ENCODE measurements around the gene WDR45B. TPM values are rescaled to one million over a fixed set of nuclear protein-coding genes. Genes with fewer than 3 reads are reported as not detected.

WDR45B gene
- total and polyA plus RNA-seq, 2 experiments from 2014 or later: 87.3 to 87.8 TPM

DNA sequence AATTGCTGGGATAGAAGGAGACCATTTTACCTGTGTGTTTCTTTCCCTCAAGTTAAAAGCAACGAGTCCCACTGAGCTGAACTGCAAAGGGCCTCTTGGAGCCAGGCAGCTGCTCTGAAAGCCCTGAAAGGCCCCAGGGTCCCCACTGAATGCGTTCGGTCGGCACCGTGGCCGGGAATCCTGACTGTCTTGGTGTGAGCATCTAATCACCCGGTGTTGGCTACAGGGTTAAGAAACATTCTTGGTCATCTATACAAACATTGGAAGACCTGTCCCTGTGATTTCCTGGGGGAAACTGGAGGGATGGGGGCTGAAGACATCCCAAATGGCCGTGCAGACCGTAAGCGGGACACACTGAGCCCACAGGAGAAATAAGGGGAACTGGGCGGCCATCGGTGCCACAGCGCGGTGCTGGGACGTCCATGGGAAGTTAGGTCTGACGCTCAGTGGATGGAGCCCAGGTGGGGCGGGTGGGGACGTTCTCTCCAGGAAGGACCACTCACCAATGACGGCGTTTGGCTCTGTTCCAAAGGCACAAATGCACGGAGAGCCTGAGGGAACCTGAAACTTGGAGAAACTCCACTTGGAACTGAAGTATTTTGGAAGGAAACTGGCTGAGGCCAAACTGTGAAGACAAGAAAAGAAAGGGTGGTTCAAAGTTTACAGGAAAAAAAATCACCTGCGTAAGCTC, 32.1 kb downstream of the WDR45B start:
- Histone ChIP-seq H3K9me2 (ENCODE audit: insufficient read depth) (no peaks in the 10 kb centered on the region), H4K20me1 (ENCODE audit: insufficient read depth) (no peaks in the 10 kb centered on the region), H3K27me3 (replicated peaks; ENCODE audit: insufficient read depth) (no peaks in the 10 kb centered on the region), H3K4me2 (ENCODE audit: unreplicated experiment) (no peak overlapping the region), H3K79me2 (ENCODE audit: insufficient read depth) (no peaks in the 10 kb centered on the region), H3K4me1 (ENCODE audit: insufficient read depth) (0 out of 2 replicates have a peak, but pooled peaks cover 4% of the 10 kb centered on the region), H3K36me3 (ENCODE audit: low read depth) (peaks cover 38% of the 10 kb centered on the region), H3K9ac (no peak overlapping the region), H3K9me3 (ENCODE audit: low read depth) (no peaks in the 10 kb centered on the region), H3F3A (ENCODE audit: insufficient read depth) (peaks cover 8% of the 10 kb centered on the region; the same call in 1 of the 2 replicates), H3K27ac (no peak overlapping the region), H2AFZ (no peak overlapping the region), H3K4me3 (no peak overlapping the region)
- TF ChIP-seq EZH2phosphoT487 (IDR thresholded peaks at IDR 0.05; ENCODE audit: insufficient read depth, low read depth) (no peak), EZH2 (IDR thresholded peaks at IDR 0.05; ENCODE audit: insufficient read depth, poor library complexity, severe bottlenecking) (no peak)
- DNase-seq: no peak
- WGBS, 2 experiments (ENCODE audit: low coverage in 1 of 2, low lambda C conversion rate in 2 of 2, missing lambda C conversion rate in 2 of 2): 84 to 86% methylated on average over 22 of the region's 22 CpGs
- in situ Hi-C loops (cut with MboI): no loop called here

DNA sequence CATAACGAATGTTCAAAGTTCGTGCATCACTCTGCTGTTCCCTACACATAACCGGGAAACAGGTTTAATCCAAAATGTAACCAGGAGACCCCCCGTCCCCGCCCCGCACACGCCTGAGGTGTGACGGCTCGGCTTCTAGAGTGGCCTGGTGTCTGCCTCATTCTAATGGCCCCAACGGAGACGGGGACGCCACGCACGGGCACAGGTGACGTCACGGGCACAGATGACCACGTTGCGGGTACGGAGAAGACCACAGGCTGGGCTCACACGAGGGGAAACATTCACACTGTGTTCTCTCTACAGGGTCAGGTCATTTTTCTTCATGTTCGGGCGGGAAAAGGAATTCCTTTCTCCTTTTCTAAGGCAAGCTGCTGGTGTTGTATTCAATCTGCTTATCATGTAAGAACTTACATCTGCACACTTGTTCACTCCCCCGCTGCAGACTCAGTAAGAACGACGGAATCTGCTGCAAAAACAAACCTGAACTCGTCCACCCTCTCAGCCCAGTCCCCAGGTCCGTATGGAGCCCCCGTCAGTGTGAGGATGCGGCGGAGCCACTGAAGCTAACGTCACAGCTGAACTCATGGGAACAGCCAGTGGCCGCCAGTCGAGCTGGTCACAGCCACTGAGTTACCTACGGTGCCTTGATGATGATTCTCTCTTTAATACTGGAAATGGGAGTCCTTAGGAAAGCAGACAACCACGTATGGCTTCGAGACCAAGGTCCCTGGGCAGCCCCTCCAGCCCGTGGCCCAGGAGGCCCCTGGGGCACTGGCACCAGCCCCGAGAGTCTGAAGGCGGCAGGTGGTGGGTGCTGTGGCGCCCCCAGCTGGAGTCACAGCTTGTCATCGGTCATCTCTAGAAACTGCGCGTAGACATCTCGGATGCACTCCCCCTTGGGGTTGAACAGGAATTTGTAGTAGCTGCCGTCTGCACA, 32.9 kb downstream of the WDR45B start:
- H3K79me2 ChIP-seq (ENCODE audit: insufficient read depth): no peaks in the 10 kb centered on the region
- TF ChIP-seq EZH2phosphoT487 (IDR thresholded peaks at IDR 0.05; ENCODE audit: insufficient read depth, low read depth) (no peak), EZH2 (IDR thresholded peaks at IDR 0.05; ENCODE audit: insufficient read depth, poor library complexity, severe bottlenecking) (no peak)
- H3K4me1 ChIP-seq (ENCODE audit: insufficient read depth): 0 out of 2 replicates have a peak, but pooled peaks cover 4% of the 10 kb centered on the region
- H3K4me2 ChIP-seq (ENCODE audit: unreplicated experiment): no peak overlapping the region
- H3K9me2 ChIP-seq (ENCODE audit: insufficient read depth): no peaks in the 10 kb centered on the region
- no peaks in the 10 kb centered on the region for H4K20me1 ChIP-seq (ENCODE audit: insufficient read depth)
- no peak overlapping the region for H2AFZ ChIP-seq
- H3K4me3 ChIP-seq: no peak overlapping the region
- H3K27me3 ChIP-seq (replicated peaks; ENCODE audit: insufficient read depth): no peaks in the 10 kb centered on the region
- no peaks in the 10 kb centered on the region for H3K9me3 ChIP-seq (ENCODE audit: low read depth)
- peaks cover 8% of the 10 kb centered on the region; the same call in 1 of the 2 replicates for H3F3A ChIP-seq (ENCODE audit: insufficient read depth)
- no peak overlapping the region for H3K27ac ChIP-seq
- in situ Hi-C loops (cut with MboI): no loop called here
- no peak for DNase-seq
- WGBS, 2 experiments (ENCODE audit: low coverage in 1 of 2, low lambda C conversion rate in 2 of 2, missing lambda C conversion rate in 2 of 2): 92 to 95% methylated on average over 45 of the region's 45 CpGs
- no peak overlapping the region for H3K9ac ChIP-seq
- H3K36me3 ChIP-seq (ENCODE audit: low read depth): peaks cover 31% of the 10 kb centered on the region; the same call in 1 of the 2 replicates

DNA sequence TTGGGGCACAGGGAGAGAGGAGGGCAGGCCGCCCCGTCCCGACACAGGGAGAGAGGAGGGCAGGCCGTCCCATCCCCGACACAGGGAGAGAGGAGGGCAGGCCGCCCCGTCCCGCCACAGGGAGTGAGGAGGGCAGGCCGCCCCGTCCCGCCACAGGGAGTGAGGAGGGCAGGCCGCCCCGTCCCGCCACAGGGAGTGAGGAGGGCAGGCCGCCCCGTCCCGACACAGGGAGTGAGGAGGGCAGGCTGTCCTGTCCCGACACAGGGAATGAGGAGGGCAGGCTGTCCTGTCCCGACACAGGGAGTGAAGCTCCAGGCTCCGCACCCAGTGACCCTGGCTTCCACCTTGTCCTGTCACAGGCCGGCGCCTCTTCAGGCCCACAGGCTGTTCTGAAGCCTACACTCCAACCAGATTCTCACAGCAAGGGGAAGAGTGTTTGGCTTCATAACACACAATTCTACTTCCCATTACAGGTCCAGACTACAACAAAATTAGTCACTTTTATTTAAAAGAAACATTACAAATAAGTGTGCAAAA, 34.1 kb downstream of the WDR45B start:
- no peak overlapping the region for H3K4me2 ChIP-seq (ENCODE audit: unreplicated experiment)
- peaks cover 17% of the 10 kb centered on the region for H3F3A ChIP-seq (ENCODE audit: insufficient read depth)
- no peak for DNase-seq
- no peak overlapping the region for H3K9ac ChIP-seq
- peaks cover 23% of the 10 kb centered on the region; the same call in 1 of the 2 replicates for H3K36me3 ChIP-seq (ENCODE audit: low read depth)
- no peaks in the 10 kb centered on the region for H3K9me3 ChIP-seq (ENCODE audit: low read depth)
- H3K4me1 ChIP-seq (ENCODE audit: insufficient read depth): 0 out of 2 replicates have a peak, but pooled peaks cover 4% of the 10 kb centered on the region
- in situ Hi-C loops (cut with MboI): no loop called here
- H3K9me2 ChIP-seq (ENCODE audit: insufficient read depth): no peaks in the 10 kb centered on the region
- no peaks in the 10 kb centered on the region for H3K27me3 ChIP-seq (replicated peaks; ENCODE audit: insufficient read depth)
- WGBS, 2 experiments (ENCODE audit: low coverage in 1 of 2, low lambda C conversion rate in 2 of 2, missing lambda C conversion rate in 2 of 2): 82 to 89% methylated on average over 5 to 16 of the region's 22 CpGs
- no peaks in the 10 kb centered on the region for H4K20me1 ChIP-seq (ENCODE audit: insufficient read depth)
- no peak overlapping the region for H2AFZ ChIP-seq
- H3K79me2 ChIP-seq (ENCODE audit: insufficient read depth): no peaks in the 10 kb centered on the region
- no peak for TF ChIP-seq EZH2 (IDR thresholded peaks at IDR 0.05; ENCODE audit: insufficient read depth, poor library complexity, severe bottlenecking)
- no peak for TF ChIP-seq EZH2phosphoT487 (IDR thresholded peaks at IDR 0.05; ENCODE audit: insufficient read depth, low read depth)
- no peak overlapping the region for H3K27ac ChIP-seq
- no peak overlapping the region for H3K4me3 ChIP-seq

All from GM23248 (cell line).